GM23338 (cell line): ENCODE data around the gene HORMAD2.

Experiments
- CREB1 ChIP-seq: fragments of 250-450 bp; sonication (Bioruptor Pico); IDR thresholded peaks from 2 replicates; pipeline ENCODE4 v1.5.0; 2020; ENCODE audit warnings: low read depth, mild to moderate bottlenecking, moderate library complexity
- EZH2 ChIP-seq: fragments of 200-600 bp; sonication (generic); IDR thresholded peaks from one replicate; pipeline ENCODE4 v1.8.0; 2017; ENCODE audit warnings: antibody characterized with exemption, mild to moderate bottlenecking, low read depth; ENCODE audit not compliant: unreplicated experiment
- EZH2phosphoT487 ChIP-seq: fragments of 200-600 bp; sonication (generic); IDR thresholded peaks from one replicate; pipeline ENCODE4 v1.8.1; 2018; ENCODE audit warnings: antibody characterized with exemption; ENCODE audit not compliant: unreplicated experiment
- JUNB ChIP-seq: IDR thresholded peaks from one replicate; pipeline ENCODE4 v1.6.1; 2016; ENCODE audit warnings: antibody characterized with exemption; ENCODE audit not compliant: unreplicated experiment
- NANOG ChIP-seq: IDR thresholded peaks from 2 replicates; pipeline ENCODE4 v1.6.1; 2016; ENCODE audit warnings: antibody characterized with exemption, borderline replicate concordance
- POLR2AphosphoS5 ChIP-seq: IDR thresholded peaks from 2 replicates; pipeline ENCODE4 v1.6.1; 2016; ENCODE audit warnings: antibody characterized with exemption, low read depth
- STAT1 ChIP-seq: IDR thresholded peaks from one replicate; pipeline ENCODE4 v1.6.1; 2016; ENCODE audit warnings: antibody characterized with exemption; ENCODE audit not compliant: unreplicated experiment
- ZNF114 ChIP-seq: fragments of 250-450 bp; sonication (Bioruptor Pico); IDR thresholded peaks from 2 replicates; pipeline ENCODE4 v1.5.0; 2020; ENCODE audit warnings: mild to moderate bottlenecking, moderate library complexity
- ZNF331 ChIP-seq: fragments of 250-450 bp; sonication (Bioruptor Pico); IDR thresholded peaks from 2 replicates; pipeline ENCODE4 v1.5.0; 2020; ENCODE audit warnings: low read depth, mild to moderate bottlenecking, moderate library complexity
- TF ChIP-seq, protein P1 (sequence below), 2 experiments: fragments of 200-600 bp in 1 of 2; sonication (generic) in 1 of 2; conservative IDR thresholded peaks; 2 replicates each; pipeline versions ENCODE4 v1.5.1 to v1.6.1; 2016 to 2017; ENCODE audit warnings: antibody characterized with exemption in 2 of 2, low read depth in 2 of 2, mild to moderate bottlenecking in 2 of 2, moderate library complexity in 1 of 2
- TF ChIP-seq, protein P2 (sequence below): IDR thresholded peaks from one replicate; pipeline ENCODE4 v1.6.1; 2018; ENCODE audit warnings: antibody characterized with exemption; ENCODE audit not compliant: unreplicated experiment
- TF ChIP-seq, protein P3 (sequence below): fragments of 250-450 bp; sonication (Bioruptor Pico); IDR thresholded peaks from 2 replicates; pipeline ENCODE4 v1.5.0; 2020; ENCODE audit warnings: mild to moderate bottlenecking, moderate library complexity
- TF ChIP-seq, protein P4 (sequence below): IDR thresholded peaks from 2 replicates; pipeline ENCODE4 v1.6.1; 2016; ENCODE audit warnings: antibody characterized with exemption

DNA sequence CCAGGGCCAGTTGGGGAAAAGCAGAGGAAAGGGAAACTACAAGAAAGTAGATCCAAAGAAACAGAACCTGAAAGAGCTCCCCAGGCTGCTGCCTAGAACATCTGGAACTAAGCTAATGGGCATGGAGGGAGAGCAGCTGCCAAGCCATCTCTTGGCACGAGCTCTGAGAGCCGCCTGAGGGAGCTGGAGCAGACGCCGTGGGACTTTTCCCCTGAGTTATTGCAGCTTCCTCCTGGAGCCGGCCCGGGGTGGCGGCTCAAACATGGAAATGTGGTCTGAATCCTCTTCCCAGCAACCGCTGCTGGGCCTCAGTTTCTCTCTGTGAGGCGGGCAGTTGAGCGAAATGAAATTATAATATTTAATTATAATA lies 124.5 kb downstream of the HORMAD2 start:
- TF ChIP-seq, protein P1, sequence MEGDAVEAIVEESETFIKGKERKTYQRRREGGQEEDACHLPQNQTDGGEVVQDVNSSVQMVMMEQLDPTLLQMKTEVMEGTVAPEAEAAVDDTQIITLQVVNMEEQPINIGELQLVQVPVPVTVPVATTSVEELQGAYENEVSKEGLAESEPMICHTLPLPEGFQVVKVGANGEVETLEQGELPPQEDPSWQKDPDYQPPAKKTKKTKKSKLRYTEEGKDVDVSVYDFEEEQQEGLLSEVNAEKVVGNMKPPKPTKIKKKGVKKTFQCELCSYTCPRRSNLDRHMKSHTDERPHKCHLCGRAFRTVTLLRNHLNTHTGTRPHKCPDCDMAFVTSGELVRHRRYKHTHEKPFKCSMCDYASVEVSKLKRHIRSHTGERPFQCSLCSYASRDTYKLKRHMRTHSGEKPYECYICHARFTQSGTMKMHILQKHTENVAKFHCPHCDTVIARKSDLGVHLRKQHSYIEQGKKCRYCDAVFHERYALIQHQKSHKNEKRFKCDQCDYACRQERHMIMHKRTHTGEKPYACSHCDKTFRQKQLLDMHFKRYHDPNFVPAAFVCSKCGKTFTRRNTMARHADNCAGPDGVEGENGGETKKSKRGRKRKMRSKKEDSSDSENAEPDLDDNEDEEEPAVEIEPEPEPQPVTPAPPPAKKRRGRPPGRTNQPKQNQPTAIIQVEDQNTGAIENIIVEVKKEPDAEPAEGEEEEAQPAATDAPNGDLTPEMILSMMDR (conservative IDR thresholded peaks at IDR 0.05; ENCODE audit: low read depth in 2 of 2), result no peak
- TF ChIP-seq EZH2, result no peak
- no peak for TF ChIP-seq ZNF331 (CRISPR knock-in tag)
- no peak for TF ChIP-seq EZH2phosphoT487
- no peak for TF ChIP-seq CREB1 (CRISPR knock-in tag)
- no peak for TF ChIP-seq POLR2AphosphoS5
- TF ChIP-seq, protein P2, sequence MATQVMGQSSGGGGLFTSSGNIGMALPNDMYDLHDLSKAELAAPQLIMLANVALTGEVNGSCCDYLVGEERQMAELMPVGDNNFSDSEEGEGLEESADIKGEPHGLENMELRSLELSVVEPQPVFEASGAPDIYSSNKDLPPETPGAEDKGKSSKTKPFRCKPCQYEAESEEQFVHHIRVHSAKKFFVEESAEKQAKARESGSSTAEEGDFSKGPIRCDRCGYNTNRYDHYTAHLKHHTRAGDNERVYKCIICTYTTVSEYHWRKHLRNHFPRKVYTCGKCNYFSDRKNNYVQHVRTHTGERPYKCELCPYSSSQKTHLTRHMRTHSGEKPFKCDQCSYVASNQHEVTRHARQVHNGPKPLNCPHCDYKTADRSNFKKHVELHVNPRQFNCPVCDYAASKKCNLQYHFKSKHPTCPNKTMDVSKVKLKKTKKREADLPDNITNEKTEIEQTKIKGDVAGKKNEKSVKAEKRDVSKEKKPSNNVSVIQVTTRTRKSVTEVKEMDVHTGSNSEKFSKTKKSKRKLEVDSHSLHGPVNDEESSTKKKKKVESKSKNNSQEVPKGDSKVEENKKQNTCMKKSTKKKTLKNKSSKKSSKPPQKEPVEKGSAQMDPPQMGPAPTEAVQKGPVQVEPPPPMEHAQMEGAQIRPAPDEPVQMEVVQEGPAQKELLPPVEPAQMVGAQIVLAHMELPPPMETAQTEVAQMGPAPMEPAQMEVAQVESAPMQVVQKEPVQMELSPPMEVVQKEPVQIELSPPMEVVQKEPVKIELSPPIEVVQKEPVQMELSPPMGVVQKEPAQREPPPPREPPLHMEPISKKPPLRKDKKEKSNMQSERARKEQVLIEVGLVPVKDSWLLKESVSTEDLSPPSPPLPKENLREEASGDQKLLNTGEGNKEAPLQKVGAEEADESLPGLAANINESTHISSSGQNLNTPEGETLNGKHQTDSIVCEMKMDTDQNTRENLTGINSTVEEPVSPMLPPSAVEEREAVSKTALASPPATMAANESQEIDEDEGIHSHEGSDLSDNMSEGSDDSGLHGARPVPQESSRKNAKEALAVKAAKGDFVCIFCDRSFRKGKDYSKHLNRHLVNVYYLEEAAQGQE, result no peak
- no peak for TF ChIP-seq NANOG
- TF ChIP-seq, protein P3, sequence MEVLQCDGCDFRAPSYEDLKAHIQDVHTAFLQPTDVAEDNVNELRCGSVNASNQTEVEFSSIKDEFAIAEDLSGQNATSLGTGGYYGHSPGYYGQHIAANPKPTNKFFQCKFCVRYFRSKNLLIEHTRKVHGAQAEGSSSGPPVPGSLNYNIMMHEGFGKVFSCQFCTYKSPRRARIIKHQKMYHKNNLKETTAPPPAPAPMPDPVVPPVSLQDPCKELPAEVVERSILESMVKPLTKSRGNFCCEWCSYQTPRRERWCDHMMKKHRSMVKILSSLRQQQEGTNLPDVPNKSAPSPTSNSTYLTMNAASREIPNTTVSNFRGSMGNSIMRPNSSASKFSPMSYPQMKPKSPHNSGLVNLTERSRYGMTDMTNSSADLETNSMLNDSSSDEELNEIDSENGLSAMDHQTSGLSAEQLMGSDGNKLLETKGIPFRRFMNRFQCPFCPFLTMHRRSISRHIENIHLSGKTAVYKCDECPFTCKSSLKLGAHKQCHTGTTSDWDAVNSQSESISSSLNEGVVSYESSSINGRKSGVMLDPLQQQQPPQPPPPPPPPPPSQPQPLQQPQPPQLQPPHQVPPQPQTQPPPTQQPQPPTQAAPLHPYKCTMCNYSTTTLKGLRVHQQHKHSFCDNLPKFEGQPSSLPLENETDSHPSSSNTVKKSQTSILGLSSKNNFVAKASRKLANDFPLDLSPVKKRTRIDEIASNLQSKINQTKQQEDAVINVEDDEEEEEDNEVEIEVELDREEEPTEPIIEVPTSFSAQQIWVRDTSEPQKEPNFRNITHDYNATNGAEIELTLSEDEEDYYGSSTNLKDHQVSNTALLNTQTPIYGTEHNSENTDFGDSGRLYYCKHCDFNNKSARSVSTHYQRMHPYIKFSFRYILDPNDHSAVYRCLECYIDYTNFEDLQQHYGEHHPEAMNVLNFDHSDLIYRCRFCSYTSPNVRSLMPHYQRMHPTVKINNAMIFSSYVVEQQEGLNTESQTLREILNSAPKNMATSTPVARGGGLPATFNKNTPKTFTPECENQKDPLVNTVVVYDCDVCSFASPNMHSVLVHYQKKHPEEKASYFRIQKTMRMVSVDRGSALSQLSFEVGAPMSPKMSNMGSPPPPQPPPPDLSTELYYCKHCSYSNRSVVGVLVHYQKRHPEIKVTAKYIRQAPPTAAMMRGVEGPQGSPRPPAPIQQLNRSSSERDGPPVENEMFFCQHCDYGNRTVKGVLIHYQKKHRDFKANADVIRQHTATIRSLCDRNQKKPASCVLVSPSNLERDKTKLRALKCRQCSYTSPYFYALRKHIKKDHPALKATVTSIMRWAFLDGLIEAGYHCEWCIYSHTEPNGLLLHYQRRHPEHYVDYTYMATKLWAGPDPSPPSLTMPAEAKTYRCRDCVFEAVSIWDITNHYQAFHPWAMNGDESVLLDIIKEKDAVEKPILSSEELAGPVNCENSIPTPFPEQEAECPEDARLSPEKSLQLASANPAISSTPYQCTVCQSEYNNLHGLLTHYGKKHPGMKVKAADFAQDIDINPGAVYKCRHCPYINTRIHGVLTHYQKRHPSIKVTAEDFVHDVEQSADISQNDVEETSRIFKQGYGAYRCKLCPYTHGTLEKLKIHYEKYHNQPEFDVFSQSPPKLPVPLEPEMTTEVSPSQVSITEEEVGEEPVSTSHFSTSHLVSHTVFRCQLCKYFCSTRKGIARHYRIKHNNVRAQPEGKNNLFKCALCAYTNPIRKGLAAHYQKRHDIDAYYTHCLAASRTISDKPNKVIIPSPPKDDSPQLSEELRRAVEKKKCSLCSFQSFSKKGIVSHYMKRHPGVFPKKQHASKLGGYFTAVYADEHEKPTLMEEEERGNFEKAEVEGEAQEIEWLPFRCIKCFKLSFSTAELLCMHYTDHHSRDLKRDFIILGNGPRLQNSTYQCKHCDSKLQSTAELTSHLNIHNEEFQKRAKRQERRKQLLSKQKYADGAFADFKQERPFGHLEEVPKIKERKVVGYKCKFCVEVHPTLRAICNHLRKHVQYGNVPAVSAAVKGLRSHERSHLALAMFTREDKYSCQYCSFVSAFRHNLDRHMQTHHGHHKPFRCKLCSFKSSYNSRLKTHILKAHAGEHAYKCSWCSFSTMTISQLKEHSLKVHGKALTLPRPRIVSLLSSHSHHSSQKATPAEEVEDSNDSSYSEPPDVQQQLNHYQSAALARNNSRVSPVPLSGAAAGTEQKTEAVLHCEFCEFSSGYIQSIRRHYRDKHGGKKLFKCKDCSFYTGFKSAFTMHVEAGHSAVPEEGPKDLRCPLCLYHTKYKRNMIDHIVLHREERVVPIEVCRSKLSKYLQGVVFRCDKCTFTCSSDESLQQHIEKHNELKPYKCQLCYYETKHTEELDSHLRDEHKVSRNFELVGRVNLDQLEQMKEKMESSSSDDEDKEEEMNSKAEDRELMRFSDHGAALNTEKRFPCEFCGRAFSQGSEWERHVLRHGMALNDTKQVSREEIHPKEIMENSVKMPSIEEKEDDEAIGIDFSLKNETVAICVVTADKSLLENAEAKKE (CRISPR knock-in tag), result no peak
- TF ChIP-seq JUNB, result no peak
- no peak for TF ChIP-seq STAT1
- no peak for TF ChIP-seq ZNF114 (CRISPR knock-in tag)
- TF ChIP-seq, protein P4, sequence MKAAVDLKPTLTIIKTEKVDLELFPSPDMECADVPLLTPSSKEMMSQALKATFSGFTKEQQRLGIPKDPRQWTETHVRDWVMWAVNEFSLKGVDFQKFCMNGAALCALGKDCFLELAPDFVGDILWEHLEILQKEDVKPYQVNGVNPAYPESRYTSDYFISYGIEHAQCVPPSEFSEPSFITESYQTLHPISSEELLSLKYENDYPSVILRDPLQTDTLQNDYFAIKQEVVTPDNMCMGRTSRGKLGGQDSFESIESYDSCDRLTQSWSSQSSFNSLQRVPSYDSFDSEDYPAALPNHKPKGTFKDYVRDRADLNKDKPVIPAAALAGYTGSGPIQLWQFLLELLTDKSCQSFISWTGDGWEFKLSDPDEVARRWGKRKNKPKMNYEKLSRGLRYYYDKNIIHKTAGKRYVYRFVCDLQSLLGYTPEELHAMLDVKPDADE, result no peak
